HFF-Myc (cell line): ENCODE measurements around the gene SRGAP3.
A peak's percentile ranks its signal among the peaks of the same experiment; 100 is the strongest.
"Not testable (repeated sequence)": the region's sequence is repeated elsewhere in the genome, so short reads cannot be mapped to it uniquely, and the experiment has no call there.

Source experiments
- DNase-seq: peaks from one replicate; pipeline ENCODE4 v3.0.0-alpha.2; 2011; ENCODE audit warnings: low read depth; ENCODE audit errors: extremely low read depth
- H3K4me3 ChIP-seq: replicated peaks from 2 replicates; pipeline ENCODE4 v1.5.1; 2011; ENCODE audit warnings: low read depth, mild to moderate bottlenecking, control low read depth, low read length
- TF ChIP-seq, protein P1 (sequence below): IDR thresholded peaks from 2 replicates; pipeline ENCODE4 v1.5.1; 2012; ENCODE audit warnings: mild to moderate bottlenecking, low read depth, low read length, control low read depth; ENCODE audit errors: missing control alignments

Gene SRGAP3

GRCh38 chr3:9249273-9250192 is at the start of gene SRGAP3:
Gene SRGAP3, minus strand, starts transcription at chr3:9249646. Its CDS starts 695 bp downstream, at chr3:9248951.
- TF ChIP-seq, protein P1, sequence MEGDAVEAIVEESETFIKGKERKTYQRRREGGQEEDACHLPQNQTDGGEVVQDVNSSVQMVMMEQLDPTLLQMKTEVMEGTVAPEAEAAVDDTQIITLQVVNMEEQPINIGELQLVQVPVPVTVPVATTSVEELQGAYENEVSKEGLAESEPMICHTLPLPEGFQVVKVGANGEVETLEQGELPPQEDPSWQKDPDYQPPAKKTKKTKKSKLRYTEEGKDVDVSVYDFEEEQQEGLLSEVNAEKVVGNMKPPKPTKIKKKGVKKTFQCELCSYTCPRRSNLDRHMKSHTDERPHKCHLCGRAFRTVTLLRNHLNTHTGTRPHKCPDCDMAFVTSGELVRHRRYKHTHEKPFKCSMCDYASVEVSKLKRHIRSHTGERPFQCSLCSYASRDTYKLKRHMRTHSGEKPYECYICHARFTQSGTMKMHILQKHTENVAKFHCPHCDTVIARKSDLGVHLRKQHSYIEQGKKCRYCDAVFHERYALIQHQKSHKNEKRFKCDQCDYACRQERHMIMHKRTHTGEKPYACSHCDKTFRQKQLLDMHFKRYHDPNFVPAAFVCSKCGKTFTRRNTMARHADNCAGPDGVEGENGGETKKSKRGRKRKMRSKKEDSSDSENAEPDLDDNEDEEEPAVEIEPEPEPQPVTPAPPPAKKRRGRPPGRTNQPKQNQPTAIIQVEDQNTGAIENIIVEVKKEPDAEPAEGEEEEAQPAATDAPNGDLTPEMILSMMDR, result no peak
- H3K4me3 ChIP-seq, result peak within 1 kb of the TSS; percentile 38
- DNase-seq, result peak; percentile 59

GRCh38 chr3:9298236-9298635 is 48.8 kb upstream of the SRGAP3 start:
- DNase-seq, result no peak
- TF ChIP-seq, protein P1, result no peak
- H3K4me3 ChIP-seq, result no peak overlapping the region

- TF ChIP-seq, protein P1, result no peak
- no peak for DNase-seq
- no peak overlapping the region for H3K4me3 ChIP-seq
Measured at GRCh38 chr3:9296241-9296640, 46.8 kb upstream of the SRGAP3 start.

DNA sequence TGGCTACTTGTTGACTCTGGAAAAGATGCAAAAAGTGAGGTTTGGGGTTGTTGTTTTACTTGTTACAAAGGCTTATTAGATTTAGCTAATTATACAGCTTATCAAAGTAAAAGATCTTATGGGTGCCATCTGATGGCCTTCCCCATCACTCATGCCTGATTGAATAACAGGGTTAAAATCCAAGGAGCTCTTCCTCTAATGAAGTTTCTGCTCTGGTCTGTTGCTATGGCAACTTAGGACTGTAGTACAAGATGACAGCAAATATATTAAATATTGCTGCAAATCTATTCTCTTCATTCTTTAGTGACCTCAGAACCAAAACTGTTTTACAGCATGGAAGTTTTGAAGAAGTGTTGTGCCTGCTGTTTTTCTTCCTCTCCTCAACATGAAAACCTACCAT is 45.6 kb upstream of the SRGAP3 start:
- H3K4me3 ChIP-seq, result no peak overlapping the region
- TF ChIP-seq, protein P1, result no peak
- DNase-seq, result no peak

GRCh38 chr3:9293953-9294352 is 44.5 kb upstream of the SRGAP3 start:
- H3K4me3 ChIP-seq, DNase-seq: not testable (repeated sequence)

GRCh38 chr3:9293076-9293475 is 43.6 kb upstream of the SRGAP3 start:
- DNase-seq, result no peak
- no peak overlapping the region for H3K4me3 ChIP-seq
- TF ChIP-seq, protein P1, result no peak

GRCh38 chr3:9292516-9292915 is 43.1 kb upstream of the SRGAP3 start:
- no peak for DNase-seq
- TF ChIP-seq, protein P1, result no peak
- H3K4me3 ChIP-seq, result no peak overlapping the region
